NT2/D1 (cell line): Measurements from ENCODE around the gene ROBO1.

Experiments used
- SUZ12 ChIP-seq: IDR thresholded peaks from 2 replicates; pipeline ENCODE4 v1.6.1; 2011; ENCODE audit not compliant: insufficient read length, insufficient read depth; ENCODE audit errors: extremely low read depth
- ZNF274 ChIP-seq: IDR thresholded peaks from 2 replicates; pipeline ENCODE4 v1.6.1; 2011; ENCODE audit warnings: mild to moderate bottlenecking, low read depth, low read length

- TF ChIP-seq SUZ12, result no peak
- no peak for TF ChIP-seq ZNF274
Measured at GRCh38 chr3:79203144-79203519, 564.7 kb downstream of the ROBO1 start.
